Gastroesophageal sphincter (tissue), 3 donors: ENCODE measurements around the gene ARL4C.

Experiments
- CTCF ChIP-seq, 4 experiments: fragments of 200-600 bp in 2 of 4; fragments of 450-650 bp in 2 of 4; sonication (generic) in 1 of 4; IDR thresholded peaks; one replicate each; pipeline ENCODE4 v1.5.1; 2017 to 2019; ENCODE audit warnings: antibody characterized with exemption in 4 of 4, mild to moderate bottlenecking in 2 of 4, moderate library complexity in 2 of 4
- POLR2A ChIP-seq, 2 donors: fragments of 450-650 bp; IDR thresholded peaks; one replicate each; pipeline ENCODE4 v1.6.1; 2017; ENCODE audit warnings: antibody characterized with exemption in 2 of 2, mild to moderate bottlenecking in 2 of 2, moderate library complexity in 1 of 2
- POLR2AphosphoS5 ChIP-seq: sonication (generic); formaldehyde crosslinking; IDR thresholded peaks from one replicate; pipeline ENCODE4 v1.6.1; 2017; ENCODE audit warnings: antibody characterized with exemption

GRCh38 chr2:234497594-234498235 is 834 bp upstream of the ARL4C start:
- TF ChIP-seq POLR2A (IDR thresholded peaks at IDR 0.05) (no peak), CTCF (IDR thresholded peaks at IDR 0.05) (no peak), POLR2AphosphoS5 (no peak)
